ENCODE measurements around the gene PLEKHG4B.

Gene PLEKHG4B

GRCh38 chr5:74503-75109 is 17.4 kb upstream of the PLEKHG4B start:
- DNase-seq (ENCODE audit: low read depth in 2 of 2): no peak

- no peak for DNase-seq (ENCODE audit: low read depth in 2 of 2)
Observed at GRCh38 chr5:75331-76320, 16.3 kb upstream of the PLEKHG4B start.

DNA sequence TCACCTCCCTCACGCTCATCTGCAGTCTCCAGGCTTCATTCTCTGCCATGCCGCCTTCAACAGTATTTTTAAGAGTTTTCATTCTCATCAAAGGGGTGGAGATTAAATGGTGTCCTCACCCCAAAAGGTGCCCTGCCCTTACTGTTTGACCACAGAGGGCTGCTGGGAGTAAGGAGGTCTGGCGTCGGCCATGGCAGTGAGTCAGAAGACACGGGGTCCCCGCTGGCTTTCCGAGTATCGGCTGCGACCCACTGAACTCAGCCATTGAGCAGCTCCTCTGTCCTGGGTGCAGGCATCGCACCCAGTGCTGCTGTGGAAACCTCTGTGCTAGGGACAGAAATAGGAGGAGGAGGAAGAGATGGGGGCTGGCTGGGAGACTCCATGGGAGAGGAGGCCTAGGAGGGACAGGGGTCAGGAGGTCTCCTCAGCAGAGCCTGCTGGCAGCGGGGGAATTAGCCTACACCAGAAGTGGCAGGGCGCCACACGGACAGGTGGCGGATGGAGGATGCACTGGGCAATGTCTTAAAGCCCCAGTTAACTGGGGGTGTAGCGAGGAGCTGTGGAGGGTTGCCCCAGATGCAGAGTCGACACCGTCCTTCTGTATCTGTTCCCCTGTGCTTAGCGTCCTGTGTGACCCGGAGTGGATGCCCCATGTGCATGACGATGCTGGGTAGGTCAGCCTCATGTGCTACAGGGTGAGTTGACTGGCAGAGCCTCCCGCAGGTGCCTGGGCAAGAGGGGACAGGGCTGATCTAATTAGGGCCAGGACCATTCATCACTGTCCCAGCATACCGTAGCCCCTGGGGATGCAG is 15.4 kb upstream of the PLEKHG4B start:
- DNase-seq (ENCODE audit: low read depth in 2 of 2): no peak

DNA sequence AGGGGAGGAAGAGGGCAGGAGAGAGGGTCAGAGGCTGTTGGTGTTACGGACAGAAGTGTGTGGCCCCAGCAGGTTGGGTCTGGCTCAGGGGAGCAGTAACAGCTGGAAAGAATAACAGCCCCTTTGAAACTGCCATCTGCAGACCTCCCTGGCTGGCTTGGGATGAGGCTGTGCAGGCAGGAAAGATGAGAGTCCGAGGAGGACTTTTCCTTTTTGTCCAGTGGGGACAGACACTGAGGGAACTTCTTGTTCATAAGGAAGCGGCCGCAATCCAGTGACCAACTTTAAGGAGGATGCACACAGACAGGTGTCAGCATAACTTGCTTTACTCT is 14.8 kb upstream of the PLEKHG4B start:
- no peak for DNase-seq (ENCODE audit: low read depth in 2 of 2)

DNA sequence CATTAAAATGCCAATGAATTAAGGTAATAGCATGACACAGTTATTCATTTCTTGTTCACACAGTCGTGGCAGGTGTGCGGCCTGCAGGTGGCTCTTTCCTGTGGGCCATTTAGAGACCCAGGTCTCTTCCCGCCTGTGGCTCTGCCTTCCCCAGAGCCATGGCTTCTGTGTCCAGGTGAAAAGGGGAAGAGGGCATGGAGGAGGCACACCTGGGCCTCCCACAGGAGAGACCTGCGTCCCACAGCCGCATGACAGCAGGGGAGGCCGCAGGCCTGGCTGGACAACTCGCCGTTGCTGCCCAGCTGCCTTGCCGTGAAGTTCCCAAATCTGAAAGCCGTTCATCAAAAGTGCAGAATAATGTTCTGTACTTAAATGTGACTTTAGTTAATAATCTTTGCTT is 14.4 kb upstream of the PLEKHG4B start:
- DNase-seq (ENCODE audit: low read depth in 2 of 2): no peak

DNA sequence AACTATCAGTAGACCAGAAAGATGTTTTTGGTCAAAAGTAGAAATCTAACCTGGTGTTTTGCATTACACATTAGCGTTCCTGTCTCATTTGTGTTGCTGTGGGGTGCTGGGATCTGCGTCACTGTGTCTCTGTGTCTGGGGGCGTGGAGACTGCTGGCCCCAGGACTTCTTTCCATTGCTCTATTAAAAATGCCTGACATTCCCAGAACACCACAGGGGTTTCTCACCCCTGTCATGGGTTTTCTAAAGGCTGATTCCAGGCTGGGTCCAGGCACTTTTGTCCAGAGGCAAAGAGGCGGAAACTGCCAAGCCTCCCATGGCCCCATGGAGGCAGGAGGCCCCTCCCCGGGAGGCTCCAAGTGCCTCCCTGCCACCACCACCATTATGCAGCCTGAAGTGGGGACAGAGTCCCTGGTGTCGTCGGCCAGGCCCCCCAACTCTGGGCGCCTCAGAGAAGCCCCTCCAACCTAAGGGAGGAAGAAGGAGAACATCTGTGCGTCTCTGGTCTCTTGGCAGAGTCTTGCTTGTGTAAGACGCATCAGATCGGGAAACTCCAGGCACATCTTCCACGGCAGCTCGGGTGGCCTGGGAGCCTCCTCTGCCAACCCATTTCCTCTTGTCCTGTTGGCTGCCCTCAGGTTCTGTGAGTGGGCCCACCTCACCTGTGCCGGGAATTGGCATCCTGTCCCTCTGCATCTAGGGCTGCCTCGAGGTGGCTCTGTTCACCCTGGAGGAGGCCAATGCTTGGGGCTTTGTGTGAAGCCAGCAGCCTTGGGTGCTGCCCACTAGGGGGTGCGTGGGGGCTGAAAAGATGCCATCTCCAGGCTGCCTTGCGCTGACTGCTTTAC is 13.8 kb upstream of the PLEKHG4B start:
- no peak for DNase-seq (ENCODE audit: low read depth in 2 of 2)

GRCh38 chr5:78805-79149 is 13.2 kb upstream of the PLEKHG4B start:
- DNase-seq (ENCODE audit: low read depth in 2 of 2): no peak

GRCh38 chr5:79263-79662 is 12.7 kb upstream of the PLEKHG4B start:
- DNase-seq (ENCODE audit: low read depth in 2 of 2): no peak

DNA sequence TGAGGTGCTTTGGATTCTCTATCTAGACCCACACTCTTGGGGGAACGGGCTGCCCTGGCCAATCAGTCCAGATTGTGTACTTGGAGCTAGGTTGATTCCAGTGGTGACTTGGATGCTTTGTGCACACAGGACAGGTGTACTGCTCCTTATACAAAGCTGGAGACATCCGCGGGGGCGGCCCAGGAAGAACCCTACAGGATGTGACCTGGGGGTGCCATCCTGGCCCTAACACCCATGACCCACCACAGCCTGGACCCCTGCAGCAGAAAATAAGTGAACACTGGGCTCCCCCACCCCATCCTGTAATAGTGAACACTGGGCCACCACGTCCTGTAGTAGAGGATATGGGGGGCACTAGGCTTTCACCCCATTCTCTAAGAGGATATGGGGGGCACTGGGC is 12.1 kb upstream of the PLEKHG4B start:
- DNase-seq (ENCODE audit: low read depth in 2 of 2): no peak

GRCh38 chr5:81391-82021 is 10.5 kb upstream of the PLEKHG4B start:
- DNase-seq (ENCODE audit: low read depth in 2 of 2): no peak

- no peak for DNase-seq (ENCODE audit: low read depth in 2 of 2)
Observed at GRCh38 chr5:82097-82496, 9.9 kb upstream of the PLEKHG4B start.

GRCh38 chr5:82570-82969 is 9.4 kb upstream of the PLEKHG4B start:
- DNase-seq (ENCODE audit: low read depth in 2 of 2): no peak

- DNase-seq (ENCODE audit: low read depth in 2 of 2): no peak
Observed at GRCh38 chr5:83029-83428, 8.9 kb upstream of the PLEKHG4B start.

- no peak for DNase-seq (ENCODE audit: low read depth in 2 of 2)
Observed at GRCh38 chr5:85334-85995, 6.5 kb upstream of the PLEKHG4B start.

DNA sequence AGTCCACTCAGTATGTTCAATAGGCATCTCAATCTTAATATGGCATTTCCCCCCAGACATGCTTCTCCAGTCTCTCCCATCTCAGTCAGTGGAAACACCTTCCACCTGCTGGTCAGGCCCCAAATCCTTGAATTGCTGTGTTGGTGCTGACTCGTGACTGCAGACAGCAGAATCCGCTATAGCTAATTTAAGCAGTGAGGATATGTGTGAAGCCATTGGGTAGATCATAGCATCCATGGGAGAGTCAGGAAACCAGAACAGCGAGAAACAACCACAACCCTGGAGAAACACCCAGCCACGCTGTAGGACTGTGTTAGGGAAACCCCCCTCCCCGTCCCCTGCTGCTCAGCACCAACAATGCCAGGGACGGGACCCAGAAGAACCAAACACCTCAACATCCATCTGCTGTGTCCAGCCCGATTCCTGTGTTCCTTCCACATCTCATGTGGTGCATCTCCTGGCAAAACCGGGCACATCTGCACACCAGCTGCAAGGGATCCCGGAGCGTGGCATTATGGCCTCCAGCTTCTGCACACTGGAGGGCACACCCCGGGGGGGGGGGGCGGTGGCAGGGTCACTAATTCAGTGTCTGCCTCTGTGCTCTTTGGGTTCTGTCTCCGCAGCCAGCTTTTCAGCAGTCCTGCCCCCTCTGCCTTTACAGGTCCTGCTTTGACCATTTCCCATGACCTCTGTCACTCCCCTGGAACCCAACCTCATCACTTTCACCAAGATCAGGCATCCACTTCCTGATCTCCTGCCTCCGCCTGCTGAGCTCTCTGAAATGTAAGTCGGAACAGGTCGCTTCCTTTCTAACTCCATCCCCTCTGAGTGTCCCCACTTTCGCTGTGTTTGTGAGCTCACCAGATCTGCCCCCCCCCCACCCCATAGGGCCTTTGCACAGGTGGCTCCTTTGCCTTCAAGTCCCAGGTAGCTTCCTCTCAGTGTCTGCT is 2.4 kb upstream of the PLEKHG4B start:
- DNase-seq (ENCODE audit: low read depth in 2 of 2): no peak

GRCh38 chr5:90590-91547 is 1.1 kb upstream of the PLEKHG4B start:
- DNase-seq (ENCODE audit: low read depth in 2 of 2): no peak

GRCh38 chr5:92401-93220 is 643 bp downstream of the PLEKHG4B start:
- DNase-seq (ENCODE audit: low read depth in 2 of 2): no peak

All from stimulated activated CD4-positive, alpha-beta T cell treated with anti-CD3 and anti-CD28 coated beads, Interleukin-12 subunit alpha, Interleukin-12 subunit beta, amount 100 ng/mL, for 24 hours (primary cell).